ENCODE measurements around the gene IGFALS.

The IGFALS gene

GRCh38 chr16:1766231-1766630 is 27.3 kb downstream of the IGFALS start:
- H3K4me3 ChIP-seq (ENCODE audit: low read depth, low read length) = no peak overlapping the region
- no peak for DNase-seq
- no peaks in the 10 kb centered on the region for H3K27me3 ChIP-seq
- peaks cover 77% of the 10 kb centered on the region for H3K36me3 ChIP-seq
- no peaks in the 10 kb centered on the region for H3K9me3 ChIP-seq
- no peak for TF ChIP-seq CTCF (IDR thresholded peaks at IDR 0.05; ENCODE audit: low read depth, low read length)
- H3K4me1 ChIP-seq = peaks cover 4% of the 10 kb centered on the region

GRCh38 chr16:1765826-1766225 is 27.7 kb downstream of the IGFALS start:
- DNase-seq = no peak
- no peaks in the 10 kb centered on the region for H3K27me3 ChIP-seq
- peaks cover 4% of the 10 kb centered on the region for H3K4me1 ChIP-seq
- H3K36me3 ChIP-seq = peaks cover 80% of the 10 kb centered on the region
- TF ChIP-seq CTCF (IDR thresholded peaks at IDR 0.05; ENCODE audit: low read depth, low read length) = no peak
- no peak overlapping the region for H3K4me3 ChIP-seq (ENCODE audit: low read depth, low read length)
- no peaks in the 10 kb centered on the region for H3K9me3 ChIP-seq

GRCh38 chr16:1764971-1765370 is 28.5 kb downstream of the IGFALS start:
- Histone ChIP-seq H3K9me3 (no peaks in the 10 kb centered on the region), H3K4me3 (ENCODE audit: low read depth, low read length) (no peak overlapping the region), H3K36me3 (peaks cover 80% of the 10 kb centered on the region), H3K4me1 (peaks cover 1% of the 10 kb centered on the region), H3K27me3 (no peaks in the 10 kb centered on the region)
- no peak for DNase-seq
- no peak for TF ChIP-seq CTCF (IDR thresholded peaks at IDR 0.05; ENCODE audit: low read depth, low read length)

DNA sequence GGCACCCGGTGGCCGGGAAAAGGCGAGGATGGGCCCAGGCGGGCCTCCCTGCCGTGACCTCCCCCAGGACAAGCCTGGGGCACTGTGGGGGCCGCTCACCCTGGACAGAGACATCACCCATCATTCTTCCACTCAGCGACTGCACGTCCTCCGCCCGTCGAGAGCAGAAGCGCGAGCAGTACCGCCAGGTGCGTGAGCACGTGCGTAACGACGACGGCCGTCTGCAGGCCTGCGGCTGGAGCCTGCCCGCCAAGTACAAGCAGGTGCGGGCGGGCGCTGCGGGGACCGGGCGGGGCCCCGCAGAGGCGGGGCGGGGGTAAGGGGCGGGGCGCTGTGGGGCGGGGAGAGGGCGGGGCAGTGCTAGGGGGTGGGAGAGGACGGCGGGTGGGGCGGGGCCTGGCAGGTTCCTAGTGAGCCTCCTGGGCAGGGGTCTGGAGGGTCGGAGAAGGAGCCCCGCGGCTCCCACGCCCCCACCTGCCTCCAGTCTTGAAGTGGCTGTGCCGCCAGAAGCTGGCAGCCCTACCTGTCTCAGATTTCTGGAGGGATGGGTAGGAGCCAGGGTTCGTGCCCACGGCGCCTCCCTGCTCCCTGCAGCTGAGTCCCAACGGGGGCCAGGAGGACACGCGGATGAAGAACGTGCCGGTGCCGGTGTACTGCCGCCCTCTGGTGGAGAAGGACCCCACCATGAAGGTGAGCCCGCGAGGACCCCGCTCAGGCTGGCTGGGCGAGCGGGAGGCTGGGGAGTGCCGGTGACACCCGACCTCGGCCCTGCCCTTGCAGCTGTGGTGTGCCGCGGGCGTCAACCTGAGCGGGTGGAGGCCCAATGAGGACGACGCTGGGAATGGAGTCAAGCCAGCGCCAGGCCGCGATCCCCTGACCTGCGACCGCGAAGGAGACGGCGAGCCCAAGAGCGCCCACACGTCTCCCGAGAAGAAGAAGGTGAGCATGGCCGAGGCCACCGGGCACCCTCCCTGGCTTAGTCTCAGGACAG is 29.7 kb downstream of the IGFALS start:
- Histone ChIP-seq H3K9me3 (no peaks in the 10 kb centered on the region), H3K27me3 (no peaks in the 10 kb centered on the region), H3K4me1 (no peaks in the 10 kb centered on the region), H3K36me3 (peaks cover 79% of the 10 kb centered on the region), H3K4me3 (ENCODE audit: low read depth, low read length) (no peak overlapping the region)
- DNase-seq = peak; percentile 70
- peak; percentile 46 for TF ChIP-seq CTCF (IDR thresholded peaks at IDR 0.05; ENCODE audit: low read depth, low read length)

- no peak for TF ChIP-seq CTCF (IDR thresholded peaks at IDR 0.05; ENCODE audit: low read depth, low read length)
- Histone ChIP-seq H3K36me3 (peaks cover 71% of the 10 kb centered on the region), H3K4me1 (no peaks in the 10 kb centered on the region), H3K4me3 (ENCODE audit: low read depth, low read length) (no peak overlapping the region), H3K9me3 (no peaks in the 10 kb centered on the region), H3K27me3 (no peaks in the 10 kb centered on the region)
- no peak for DNase-seq
Observed at GRCh38 chr16:1762879-1763520, 30.5 kb downstream of the IGFALS start.
